Mucosa of stomach (tissue), 1 donor: Measurements from ENCODE around the gene DHX32.

Experiments used
- H3K27me3 ChIP-seq: one replicate; pipeline ENCODE4 v1.7.0; 2013; ENCODE audit warnings: mild to moderate bottlenecking, low read length; ENCODE audit not compliant: control insufficient read depth, insufficient read depth
- H3K36me3 ChIP-seq: one replicate; pipeline ENCODE4 v1.7.0; 2013; ENCODE audit warnings: low read length; ENCODE audit not compliant: control insufficient read depth, insufficient read depth
- H3K4me1 ChIP-seq: one replicate; pipeline ENCODE4 v1.7.0; 2013; ENCODE audit warnings: mild to moderate bottlenecking, low read length; ENCODE audit not compliant: control insufficient read depth, insufficient read depth
- H3K4me3 ChIP-seq: one replicate; pipeline ENCODE4 v1.7.0; 2013; ENCODE audit warnings: low read length
- H3K9ac ChIP-seq: one replicate; pipeline ENCODE4 v1.7.0; 2013; ENCODE audit warnings: mild to moderate bottlenecking, low read length, moderate library complexity
- H3K9me3 ChIP-seq: one replicate; pipeline ENCODE4 v1.7.0; 2013; ENCODE audit warnings: mild to moderate bottlenecking, low read length, moderate library complexity; ENCODE audit not compliant: control insufficient read depth
- donor health status: Pancreatic carcinoma.

DHX32 gene

GRCh38 chr10:125795128-125795527 is 86.0 kb downstream of the DHX32 start:
- Histone ChIP-seq H3K27me3 (no peaks in the 10 kb centered on the region), H3K9ac (no peak overlapping the region), H3K36me3 (peaks cover 4% of the 10 kb centered on the region)

GRCh38 chr10:125792342-125793300 is 88.5 kb downstream of the DHX32 start:
- H3K36me3 ChIP-seq, result no peaks in the 10 kb centered on the region
- no peaks in the 10 kb centered on the region for H3K9me3 ChIP-seq
- H3K4me3 ChIP-seq, result no peak overlapping the region
- no peak overlapping the region for H3K9ac ChIP-seq
- H3K4me1 ChIP-seq, result no peaks in the 10 kb centered on the region
- no peaks in the 10 kb centered on the region for H3K27me3 ChIP-seq

More at GRCh38 chr10:125795128-125795527, 86.0 kb downstream of the DHX32 start:
- H3K4me3 ChIP-seq, result no peak overlapping the region
- H3K4me1 ChIP-seq, result no peaks in the 10 kb centered on the region
- no peaks in the 10 kb centered on the region for H3K9me3 ChIP-seq

DNA sequence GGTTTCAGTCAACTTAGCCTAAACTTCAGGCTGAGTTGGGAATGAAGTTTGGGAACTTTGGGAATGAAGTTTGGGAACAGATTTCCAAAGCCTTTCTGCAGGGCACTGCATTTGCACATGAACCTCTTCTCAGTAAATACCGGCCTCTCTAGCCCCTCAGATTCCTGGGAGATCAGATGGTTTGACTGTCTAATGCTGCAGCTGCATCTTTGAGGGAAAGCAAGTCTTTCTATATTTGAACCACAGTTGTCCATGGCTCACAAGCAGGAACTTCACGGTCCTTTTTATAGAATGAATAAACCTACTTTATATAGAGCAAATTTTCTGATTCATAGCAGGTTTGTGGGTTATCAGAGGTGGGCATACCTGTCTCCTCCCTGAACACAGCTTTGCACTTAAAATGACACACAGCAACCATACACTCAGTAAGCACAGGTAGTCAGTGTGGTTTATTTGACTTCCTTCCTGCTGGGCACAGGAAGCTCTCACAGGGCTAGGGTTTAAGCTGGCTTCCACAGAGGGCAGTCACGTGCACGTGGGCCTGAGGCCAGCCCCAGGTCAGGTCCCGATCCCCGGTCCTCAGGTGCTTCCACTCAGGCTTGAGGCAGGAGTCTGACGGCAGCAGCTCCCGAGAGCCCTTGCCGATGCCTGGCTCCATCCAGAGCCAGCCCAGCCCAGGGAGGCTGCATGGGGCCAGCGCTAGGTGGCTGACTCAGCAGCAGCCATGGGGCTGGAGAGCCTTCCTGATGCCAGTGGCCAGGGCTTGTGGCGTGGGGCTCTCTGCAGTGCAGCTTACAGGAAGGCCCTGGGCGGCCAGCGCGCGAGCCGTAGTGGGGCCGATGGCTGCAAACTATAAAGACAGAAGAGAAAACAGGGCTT is 92.7 kb downstream of the DHX32 start:
- no peaks in the 10 kb centered on the region for H3K9me3 ChIP-seq
- H3K36me3 ChIP-seq, result no peaks in the 10 kb centered on the region
- H3K9ac ChIP-seq, result no peak overlapping the region
- no peaks in the 10 kb centered on the region for H3K27me3 ChIP-seq
- H3K4me1 ChIP-seq, result no peaks in the 10 kb centered on the region
- H3K4me3 ChIP-seq, result no peak overlapping the region
